Stimulated activated CD8-positive, alpha-beta memory T cell treated with anti-CD3 and anti-CD28 coated beads, Interleukin-4, amount 100 ng/mL, for 4 hours (primary cell): ENCODE results near the gene GYPB.
"Not testable (repeated sequence)": the region's sequence is repeated elsewhere in the genome, so short reads cannot be mapped to it uniquely, and the experiment has no call there.

Source experiments
- DNase-seq, 2 donors: peaks; one replicate each; pipeline ENCODE4 v3.0.0-alpha.2; 2020; ENCODE audit warnings: low read depth in 2 of 2, low spot score in 1 of 2

GYPB gene

DNA sequence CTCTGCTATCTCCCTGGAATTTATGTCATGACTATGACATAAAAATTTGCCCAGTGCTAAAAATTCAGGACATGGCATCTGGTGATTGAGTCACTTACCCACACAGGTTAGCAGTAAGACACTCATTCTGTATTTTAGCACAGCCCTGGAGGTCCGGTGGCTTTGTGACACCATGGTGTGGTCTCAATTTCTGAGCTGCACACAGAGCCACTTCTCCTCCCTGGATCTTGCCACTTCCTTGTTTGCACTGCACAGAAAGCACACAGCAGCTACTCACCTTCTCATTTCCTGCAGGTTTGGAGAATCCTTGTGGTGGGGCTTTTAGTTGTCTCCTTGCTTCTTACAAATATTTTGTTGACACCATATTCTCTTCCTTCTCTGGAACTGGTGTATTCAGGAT lies 69.0 kb downstream of the GYPB start:
- DNase-seq, result not testable (repeated sequence)

DNA sequence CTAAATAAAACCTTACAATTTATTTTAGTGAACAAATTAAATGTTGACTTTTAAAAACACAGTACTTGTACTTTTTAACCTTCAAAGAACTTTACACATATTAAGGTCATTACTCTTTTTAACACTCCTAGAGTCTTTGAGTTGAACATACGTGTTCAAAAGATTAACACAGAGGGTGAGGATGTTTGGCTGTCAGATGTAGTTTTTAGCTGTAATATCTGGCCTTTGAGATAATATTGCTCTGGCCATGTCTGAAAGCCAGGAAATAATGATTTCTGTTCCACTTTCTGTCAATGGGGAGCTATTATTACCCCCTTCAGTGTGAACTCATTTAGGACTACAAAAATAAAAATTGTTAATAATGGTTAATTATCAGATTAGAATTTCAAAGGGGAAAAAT lies 71.7 kb downstream of the GYPB start:
- not testable (repeated sequence) for DNase-seq
